Astrocyte (in vitro differentiated cells and primary cell): ENCODE results near the gene OR7A5. TPM values are rescaled to one million over a fixed set of nuclear protein-coding genes. Genes with fewer than 3 reads are reported as not detected.
"Not testable (repeated sequence)": the region's sequence is repeated elsewhere in the genome, so short reads cannot be mapped to it uniquely, and the experiment has no call there.

Experiments used
- DNase-seq: peaks from one replicate; pipeline ENCODE4 v3.0.0-alpha.2; 2010; ENCODE audit warnings: low read depth
- FAIRE-seq: peaks from 2 replicates; lab custom pipeline; 2011; peaks lifted over from hg19 to GRCh38; lab: Jason Lieb, UNC
- H2AFZ ChIP-seq: 2 replicates; pipeline ENCODE4 v1.6.0; 2012; ENCODE audit warnings: low read depth, low read length, inconsistent platforms
- H3K27ac ChIP-seq: 2 replicates; pipeline ENCODE4 v1.5.1; 2011; ENCODE audit warnings: low read depth, low read length, inconsistent platforms
- H3K27me3 ChIP-seq: 2 replicates; pipeline ENCODE4 v1.6.0; 2011; ENCODE audit warnings: low read length, inconsistent platforms; ENCODE audit not compliant: insufficient read depth
- H3K36me3 ChIP-seq: 2 replicates; pipeline ENCODE4 v1.5.1; 2011; ENCODE audit warnings: low read length, inconsistent platforms; ENCODE audit not compliant: insufficient read depth
- H3K4me1 ChIP-seq: 2 replicates; pipeline ENCODE4 v1.5.1; 2011; ENCODE audit warnings: low read length, inconsistent platforms; ENCODE audit not compliant: insufficient read depth
- H3K4me2 ChIP-seq: 2 replicates; pipeline ENCODE4 v1.6.0; 2012; ENCODE audit warnings: low read length, inconsistent platforms
- H3K4me3 ChIP-seq: 2 replicates; pipeline ENCODE4 v1.5.1; 2011; ENCODE audit warnings: low read depth, mild to moderate bottlenecking, low read length, inconsistent platforms; ENCODE audit not compliant: insufficient read depth
- H3K79me2 ChIP-seq: 2 replicates; pipeline ENCODE4 v1.6.0; 2012; ENCODE audit warnings: mild to moderate bottlenecking, low read length, inconsistent platforms; ENCODE audit not compliant: insufficient read depth
- H3K9ac ChIP-seq: 2 replicates; pipeline ENCODE4 v1.6.0; 2012; ENCODE audit warnings: mild to moderate bottlenecking, low read length, inconsistent platforms
- H3K9me3 ChIP-seq: 2 replicates; pipeline ENCODE4 v1.5.1; 2012; ENCODE audit warnings: low read depth, mild to moderate bottlenecking, low read length, inconsistent platforms; ENCODE audit not compliant: insufficient read depth
- H4K20me1 ChIP-seq: 2 replicates; pipeline ENCODE4 v1.6.0; 2012; ENCODE audit warnings: low read length, inconsistent platforms; ENCODE audit not compliant: insufficient read depth
- H3K27ac Mint-ChIP-seq: one replicate; pipeline ENCODE4 v1.8.0; 2021; ENCODE audit warnings: mild to moderate bottlenecking, mixed read lengths; ENCODE audit not compliant: unreplicated experiment
- H3K27me3 Mint-ChIP-seq: one replicate; pipeline ENCODE4 v1.8.0; 2021; ENCODE audit warnings: low read depth, mixed read lengths; ENCODE audit not compliant: unreplicated experiment
- H3K36me3 Mint-ChIP-seq: one replicate; pipeline ENCODE4 v1.8.0; 2021; ENCODE audit warnings: low read depth, mixed read lengths; ENCODE audit not compliant: unreplicated experiment
- H3K4me1 Mint-ChIP-seq: one replicate; pipeline ENCODE4 v1.8.0; 2021; ENCODE audit warnings: low read depth, mixed read lengths; ENCODE audit not compliant: unreplicated experiment
- H3K4me3 Mint-ChIP-seq: one replicate; pipeline ENCODE4 v1.8.0; 2021; ENCODE audit warnings: mild to moderate bottlenecking, moderate library complexity, mixed read lengths; ENCODE audit not compliant: unreplicated experiment
- H3K9me3 Mint-ChIP-seq: one replicate; pipeline ENCODE4 v1.8.0; 2021; ENCODE audit warnings: mild to moderate bottlenecking, mixed read lengths; ENCODE audit not compliant: unreplicated experiment
- CTCF ChIP-seq: IDR thresholded peaks from 2 replicates; pipeline ENCODE4 v1.5.1; 2011; ENCODE audit warnings: low read depth, mild to moderate bottlenecking, inconsistent platforms, low read length, moderate library complexity; ENCODE audit not compliant: insufficient read depth
- EZH2 ChIP-seq: IDR thresholded peaks from 2 replicates; pipeline ENCODE4 v1.6.1; 2012; ENCODE audit warnings: mild to moderate bottlenecking, low read length, inconsistent platforms; ENCODE audit not compliant: insufficient read depth
- total RNA-seq: library from RNA; stranded (reverse); gene quantifications from 2 replicates; pipeline ENCODE4 v1.2.1, GENCODE V29; 2021

OR7A5 gene
- total RNA-seq, 1 donor from 2014 or later, result not detected

GRCh38 chr19:14779151-14779550 lies 55.8 kb downstream of the OR7A5 start:
- DNase-seq, result no peak
- H3K9me3 Mint-ChIP-seq, result no peaks in the 10 kb centered on the region

GRCh38 chr19:14778110-14778845 lies 56.7 kb downstream of the OR7A5 start, which contains the start of gene ADGRE2:
ADGRE2 (minus strand) TSS chr19:14778560; CDS start chr19:14776756, 1,804 bp downstream.
- not testable (repeated sequence) for DNase-seq, H2AFZ ChIP-seq, H3K4me1 Mint-ChIP-seq, H3K36me3 ChIP-seq, H3K9ac ChIP-seq, H3K4me3 ChIP-seq, H3K36me3 Mint-ChIP-seq, H3K27ac ChIP-seq, H3K9me3 Mint-ChIP-seq, H3K4me1 ChIP-seq, H4K20me1 ChIP-seq, H3K4me3 Mint-ChIP-seq, H3K9me3 ChIP-seq, H3K4me2 ChIP-seq, H3K27me3 ChIP-seq, H3K27ac Mint-ChIP-seq, FAIRE-seq, H3K79me2 ChIP-seq
- H3K27me3 Mint-ChIP-seq, result peaks cover 26% of the 10 kb centered on the region

More at GRCh38 chr19:14779151-14779550, 55.8 kb downstream of the OR7A5 start:
- TF ChIP-seq CTCF (no peak), EZH2 (no peak)
- Histone ChIP-seq H3K4me2 (no peak overlapping the region), H3K36me3 (no peaks in the 10 kb centered on the region), H3K4me1 (no peaks in the 10 kb centered on the region), H3K27me3 (no peaks in the 10 kb centered on the region), H2AFZ (no peak overlapping the region), H3K4me3 (no peak overlapping the region), H3K9me3 (no peaks in the 10 kb centered on the region), H3K79me2 (no peaks in the 10 kb centered on the region), H3K27ac (no peak overlapping the region), H3K9ac (no peak overlapping the region), H4K20me1 (no peaks in the 10 kb centered on the region)
- Mint-ChIP-seq H3K4me3 (no peak overlapping the region), H3K27me3 (peaks cover 20% of the 10 kb centered on the region), H3K36me3 (no peaks in the 10 kb centered on the region), H3K27ac (no peak overlapping the region), H3K4me1 (no peaks in the 10 kb centered on the region)
- no peak for FAIRE-seq

- H3K36me3 Mint-ChIP-seq, H3K27ac Mint-ChIP-seq, H3K4me1 ChIP-seq, FAIRE-seq, H3K27ac ChIP-seq, H3K4me3 Mint-ChIP-seq, H3K79me2 ChIP-seq, H2AFZ ChIP-seq, H3K4me1 Mint-ChIP-seq, H3K9me3 ChIP-seq, H3K9ac ChIP-seq, H3K4me2 ChIP-seq, H4K20me1 ChIP-seq, DNase-seq, H3K4me3 ChIP-seq, H3K27me3 ChIP-seq, H3K36me3 ChIP-seq, H3K9me3 Mint-ChIP-seq: not testable (repeated sequence)
- peaks cover 27% of the 10 kb centered on the region for H3K27me3 Mint-ChIP-seq
Observed at GRCh38 chr19:14777645-14778044, 57.3 kb downstream of the OR7A5 start.

Other genes starting within 250 kb of the OR7A5 start
- gene ADGRE3, start 160.3 kb downstream of the OR7A5 start, total RNA-seq, result not detected in 2 replicates
- gene ZNF333, start 145.1 kb downstream of the OR7A5 start, total RNA-seq, result 10.4 and 13.5 TPM in 2 replicates
- gene ADGRE2, start 56.6 kb downstream of the OR7A5 start, total RNA-seq, result 0.12 and 0.34 TPM in 2 replicates
- gene OR7C1, start within 50 bp of the OR7A5 start, total RNA-seq, result not detected in 2 replicates
- gene OR7A10, start 13.7 kb upstream of the OR7A5 start, total RNA-seq, result not detected in 2 replicates
- not detected in 2 replicates for gene OR7A17, start 50.9 kb upstream of the OR7A5 start, total RNA-seq
- not detected in 2 replicates for gene OR7C2, start 106.3 kb upstream of the OR7A5 start, total RNA-seq
- 0.29 and 1.6 TPM in 2 replicates for gene SLC1A6, start 144.7 kb upstream of the OR7A5 start, total RNA-seq
- gene CASP14, start 214.3 kb upstream of the OR7A5 start, total RNA-seq, result not detected in 2 replicates
- not detected in 2 replicates for gene OR1I1, start 247.0 kb upstream of the OR7A5 start, total RNA-seq